Glutamatergic neuron (in vitro differentiated cells): Measurements from ENCODE around the gene OR6C68. TPM values are rescaled to one million over a fixed set of nuclear protein-coding genes. Genes with fewer than 3 reads are reported as not detected.

Experiments used
- DNase-seq: peaks from one replicate; pipeline ENCODE4 v3.0.0; 2022
- H3K27ac Mint-ChIP-seq: one replicate; pipeline ENCODE4 v1.8.0; 2020; ENCODE audit warnings: mild to moderate bottlenecking, mixed read lengths, inconsistent platforms; ENCODE audit not compliant: unreplicated experiment
- H3K27me3 Mint-ChIP-seq: one replicate; pipeline ENCODE4 v1.8.0; 2020; ENCODE audit warnings: mild to moderate bottlenecking, moderate library complexity, mixed read lengths, inconsistent platforms; ENCODE audit not compliant: unreplicated experiment
- H3K36me3 Mint-ChIP-seq: one replicate; pipeline ENCODE4 v1.8.0; 2020; ENCODE audit warnings: mild to moderate bottlenecking, mixed read lengths, inconsistent platforms; ENCODE audit not compliant: unreplicated experiment
- H3K4me1 Mint-ChIP-seq: one replicate; pipeline ENCODE4 v1.8.0; 2020; ENCODE audit warnings: mild to moderate bottlenecking, low read depth, mixed read lengths, inconsistent platforms; ENCODE audit not compliant: unreplicated experiment
- H3K4me3 Mint-ChIP-seq: one replicate; pipeline ENCODE4 v1.8.0; 2020; ENCODE audit warnings: mild to moderate bottlenecking, mixed read lengths, inconsistent platforms; ENCODE audit not compliant: unreplicated experiment
- H3K9me3 Mint-ChIP-seq: one replicate; pipeline ENCODE4 v1.8.0; 2020; ENCODE audit warnings: mild to moderate bottlenecking, moderate library complexity, mixed read lengths, inconsistent platforms; ENCODE audit not compliant: unreplicated experiment
- total RNA-seq: library from RNA; stranded (reverse); fragmentation: NEBNext Ultra II Directional; extraction: Animal tissue kit (Norgen Biotek cat#: 25700); gene quantifications from one replicate; pipeline ENCODE4 v1.2.1, GENCODE V29; 2021; ENCODE audit not compliant: unreplicated experiment
- TF ChIP-seq, protein P1 (sequence below): fragments of 200-600 bp; sonication (generic); IDR thresholded peaks from one replicate; pipeline ENCODE4 v1.5.0; 2021; ENCODE audit not compliant: partially characterized antibody, unreplicated experiment

OR6C68 gene
- total RNA-seq, 1 donor from 2014 or later: not detected

DNA sequence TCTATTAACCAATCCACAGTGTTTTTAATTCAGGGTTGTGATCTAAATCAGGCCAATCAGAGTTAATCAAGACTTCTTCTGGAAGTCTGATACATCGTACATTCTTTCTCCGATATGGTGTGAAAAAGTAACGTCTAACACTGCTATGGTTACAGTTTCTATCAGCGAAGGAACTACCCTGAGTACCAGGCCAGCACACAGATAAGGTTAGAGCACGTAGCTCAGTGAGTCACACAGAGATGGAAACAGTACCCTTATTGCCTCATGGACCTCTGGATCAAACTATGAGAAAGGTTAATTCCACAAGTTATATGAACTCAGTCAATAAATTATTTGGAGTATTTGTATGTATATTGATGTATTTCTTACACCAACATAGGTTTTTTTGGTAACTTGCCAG lies 3.3 kb downstream of the OR6C68 start:
- Mint-ChIP-seq H3K4me1 (no peaks in the 10 kb centered on the region), H3K4me3 (no peak overlapping the region), H3K27me3 (no peaks in the 10 kb centered on the region), H3K9me3 (no peaks in the 10 kb centered on the region), H3K27ac (no peak overlapping the region), H3K36me3 (no peaks in the 10 kb centered on the region)
- TF ChIP-seq, protein P1, sequence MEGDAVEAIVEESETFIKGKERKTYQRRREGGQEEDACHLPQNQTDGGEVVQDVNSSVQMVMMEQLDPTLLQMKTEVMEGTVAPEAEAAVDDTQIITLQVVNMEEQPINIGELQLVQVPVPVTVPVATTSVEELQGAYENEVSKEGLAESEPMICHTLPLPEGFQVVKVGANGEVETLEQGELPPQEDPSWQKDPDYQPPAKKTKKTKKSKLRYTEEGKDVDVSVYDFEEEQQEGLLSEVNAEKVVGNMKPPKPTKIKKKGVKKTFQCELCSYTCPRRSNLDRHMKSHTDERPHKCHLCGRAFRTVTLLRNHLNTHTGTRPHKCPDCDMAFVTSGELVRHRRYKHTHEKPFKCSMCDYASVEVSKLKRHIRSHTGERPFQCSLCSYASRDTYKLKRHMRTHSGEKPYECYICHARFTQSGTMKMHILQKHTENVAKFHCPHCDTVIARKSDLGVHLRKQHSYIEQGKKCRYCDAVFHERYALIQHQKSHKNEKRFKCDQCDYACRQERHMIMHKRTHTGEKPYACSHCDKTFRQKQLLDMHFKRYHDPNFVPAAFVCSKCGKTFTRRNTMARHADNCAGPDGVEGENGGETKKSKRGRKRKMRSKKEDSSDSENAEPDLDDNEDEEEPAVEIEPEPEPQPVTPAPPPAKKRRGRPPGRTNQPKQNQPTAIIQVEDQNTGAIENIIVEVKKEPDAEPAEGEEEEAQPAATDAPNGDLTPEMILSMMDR: no peak
- no peak for DNase-seq

- no peak for DNase-seq
- H3K27me3 Mint-ChIP-seq: no peaks in the 10 kb centered on the region
- no peak overlapping the region for H3K27ac Mint-ChIP-seq
- no peaks in the 10 kb centered on the region for H3K36me3 Mint-ChIP-seq
- TF ChIP-seq, protein P1: no peak
- H3K4me1 Mint-ChIP-seq: no peaks in the 10 kb centered on the region
- H3K9me3 Mint-ChIP-seq: no peaks in the 10 kb centered on the region
- no peak overlapping the region for H3K4me3 Mint-ChIP-seq
Measured at GRCh38 chr12:55499231-55499630, 7.1 kb downstream of the OR6C68 start.

GRCh38 chr12:55499810-55500252 lies 7.7 kb downstream of the OR6C68 start:
- H3K27me3 Mint-ChIP-seq: no peaks in the 10 kb centered on the region
- H3K4me3 Mint-ChIP-seq: no peak overlapping the region
- no peaks in the 10 kb centered on the region for H3K36me3 Mint-ChIP-seq
- no peak for DNase-seq
- no peaks in the 10 kb centered on the region for H3K4me1 Mint-ChIP-seq
- TF ChIP-seq, protein P1: no peak
- no peak overlapping the region for H3K27ac Mint-ChIP-seq
- H3K9me3 Mint-ChIP-seq: no peaks in the 10 kb centered on the region

DNA sequence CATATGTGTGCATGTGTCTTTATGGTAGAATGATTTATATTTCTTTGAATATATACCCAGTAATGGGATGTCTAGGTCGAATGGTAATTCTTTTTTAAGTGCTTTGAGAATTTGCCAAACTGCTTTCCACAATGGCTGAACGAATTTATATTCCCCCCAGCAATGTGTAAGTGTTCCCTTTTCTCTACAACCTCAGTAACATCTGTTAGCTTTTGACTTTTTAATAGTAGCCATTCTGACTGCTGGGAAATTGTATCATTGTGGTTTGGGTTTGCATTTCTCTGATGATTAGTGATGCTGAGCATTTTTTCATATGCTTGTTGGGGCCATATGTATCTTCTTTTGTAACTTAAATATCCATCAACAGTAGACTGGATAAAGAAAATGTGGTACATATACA lies 9.4 kb downstream of the OR6C68 start:
- DNase-seq: no peak
- Mint-ChIP-seq H3K27me3 (no peaks in the 10 kb centered on the region), H3K36me3 (no peaks in the 10 kb centered on the region), H3K4me1 (no peaks in the 10 kb centered on the region), H3K4me3 (no peak overlapping the region), H3K27ac (no peak overlapping the region), H3K9me3 (no peaks in the 10 kb centered on the region)
- TF ChIP-seq, protein P1: no peak

- Mint-ChIP-seq H3K27ac (no peak overlapping the region), H3K9me3 (peaks cover 2% of the 10 kb centered on the region), H3K4me1 (no peaks in the 10 kb centered on the region), H3K27me3 (no peaks in the 10 kb centered on the region), H3K4me3 (no peak overlapping the region), H3K36me3 (no peaks in the 10 kb centered on the region)
- TF ChIP-seq, protein P1: no peak
- DNase-seq: no peak
Measured at GRCh38 chr12:55515696-55516095, 23.5 kb downstream of the OR6C68 start.
